ENCODE results near the gene HSD11B1L.

- no peak for TF ChIP-seq POLR2A (IDR thresholded peaks at IDR 0.05; ENCODE audit: low read depth, low read length)
- no peak for TF ChIP-seq MAX (IDR thresholded peaks at IDR 0.05; ENCODE audit: insufficient read depth, insufficient read length)
- no peak for TF ChIP-seq POLR2AphosphoS5 (IDR thresholded peaks at IDR 0.05; ENCODE audit: insufficient read depth, low read depth, low read length)
- no peak for TF ChIP-seq CTCF (IDR thresholded peaks at IDR 0.05; ENCODE audit: extremely low read depth in 1 of 2, insufficient read depth in 1 of 2, low read depth in 1 of 2, low read length in 2 of 2)
- TF ChIP-seq EZH2 (IDR thresholded peaks at IDR 0.05; ENCODE audit: borderline replicate concordance, low read depth, low read length, severe bottlenecking): no peak
- no peak for TF ChIP-seq FOS (IDR thresholded peaks at IDR 0.05; ENCODE audit: borderline replicate concordance, insufficient read depth, low read length)
- TF ChIP-seq MYC (IDR thresholded peaks at IDR 0.05; ENCODE audit: low read depth, low read length): no peak
These were observed 38.6 kb upstream of the HSD11B1L start for GRCh38 chr19:5642204-5642603.

All from endothelial cell of umbilical vein (primary cell).